GM12878 (cell line): ENCODE data around the gene RBPJL.

ENCODE experiments used
- CBX5 ChIP-seq: sonication (generic); IDR thresholded peaks from 2 replicates; pipeline ENCODE4 v1.6.1; 2016; ENCODE audit warnings: low read depth, moderate library complexity, mild to moderate bottlenecking, inconsistent platforms
- CTCF ChIP-seq, 3 experiments: IDR thresholded peaks in 2 of 3; conservative IDR thresholded peaks in 1 of 3; 2 replicates each; pipeline ENCODE4 v1.5.1; 2011; ENCODE audit warnings: low read depth in 3 of 3, low read length in 3 of 3, mild to moderate bottlenecking in 3 of 3, control low read depth in 2 of 3, moderate library complexity in 2 of 3, inconsistent platforms in 1 of 3, mixed read lengths in 1 of 3; ENCODE audit not compliant: control insufficient read depth in 2 of 3, insufficient read depth in 1 of 3; ENCODE audit errors: extremely low read depth in 1 of 3
- E2F4 ChIP-seq: IDR thresholded peaks from 2 replicates; pipeline ENCODE4 v1.6.1; 2012; ENCODE audit warnings: low read depth, low read length, improper control_type of control experiment
- NR2C1 ChIP-seq: fragments of 450-650 bp; IDR thresholded peaks from 2 replicates; pipeline ENCODE4 v1.6.1; 2017; ENCODE audit warnings: antibody characterized with exemption, mild to moderate bottlenecking, moderate library complexity

- TF ChIP-seq CBX5 = no peak
- TF ChIP-seq CTCF (IDR thresholded peaks at IDR 0.05 in 2 of 3, conservative IDR thresholded peaks at IDR 0.05 in 1 of 3; ENCODE audit: control insufficient read depth in 2 of 3, extremely low read depth in 1 of 3, insufficient read depth in 1 of 3, low read depth in 3 of 3, low read length in 3 of 3) = no peak
- TF ChIP-seq NR2C1 = no peak
- no peak for TF ChIP-seq E2F4
These were observed 1.6 kb downstream of the RBPJL start, which contains the start of gene MATN4 for GRCh38 chr20:45308117-45308778.
